ENCODE results near the gene FNDC3A. TPM values are rescaled to one million over a fixed set of nuclear protein-coding genes. Genes with fewer than 3 reads are reported as not detected.

Gene FNDC3A
- total RNA-seq, 1 experiment from 2014 or later, result 24.3 TPM

DNA sequence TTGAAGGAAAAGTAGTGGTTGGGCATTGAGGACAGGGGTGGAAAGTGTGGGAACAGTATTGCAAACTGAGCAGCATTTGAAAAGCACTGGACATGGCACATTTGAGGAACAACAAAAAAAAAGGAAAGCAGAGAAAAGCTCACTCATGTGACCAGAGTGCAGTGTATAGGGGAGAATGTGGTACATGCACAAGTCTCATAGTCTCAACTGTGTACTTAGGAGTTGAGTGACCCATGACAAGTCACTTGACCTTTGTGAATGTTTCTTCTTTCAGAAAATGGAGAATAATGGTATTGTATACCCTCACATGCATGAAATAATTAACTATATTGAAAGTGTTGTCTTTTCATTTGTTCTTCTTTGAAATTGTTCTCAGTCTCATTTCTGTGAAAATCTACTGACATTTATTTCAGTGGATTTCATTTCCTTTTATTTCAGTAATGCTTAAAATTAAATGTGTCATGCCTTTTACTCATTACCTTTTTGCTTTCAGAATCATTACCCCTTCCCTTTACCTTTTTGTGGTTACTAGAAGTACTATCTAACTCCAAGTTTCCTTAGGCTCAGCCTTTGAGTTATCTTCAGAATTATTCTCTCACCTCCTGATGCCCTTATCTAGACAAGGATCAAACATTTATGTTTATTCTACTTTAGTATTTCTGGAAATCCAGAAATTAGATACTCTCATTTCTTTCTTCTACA, 165.3 kb downstream of the FNDC3A start:
- ATAC-seq (no peak), DNase-seq (ENCODE audit: low read depth, low spot score) (no peak)
- ChIA-PET POLR2A (no interaction called here), CTCF (no interaction called here)
- no peaks in the 10 kb centered on the region for H3K4me1 ChIP-seq (ENCODE audit: control insufficient read depth, insufficient read depth, low read length)
- H3K36me3 ChIP-seq (ENCODE audit: control insufficient read depth, insufficient read depth, low read length), result peaks cover 7% of the 10 kb centered on the region; the same call in 1 of the 2 replicates
- intact Hi-C loops (cut with micrococcal nuclease; ENCODE audit: unreplicated experiment), result no loop called here
- no peak overlapping the region for H3K4me3 ChIP-seq (ENCODE audit: low read depth in 2 of 2, low read length in 2 of 2)
- H3K27me3 ChIP-seq (ENCODE audit: control insufficient read depth, insufficient read depth, low read length), result no peaks in the 10 kb centered on the region
- H3K9me3 ChIP-seq (ENCODE audit: control insufficient read depth, insufficient read depth, low read depth, low read length), result no peaks in the 10 kb centered on the region
- BruUV-seq (replicated peaks), result no TSS peak
- TF ChIP-seq SIN3A (IDR thresholded peaks at IDR 0.05; ENCODE audit: borderline replicate concordance, insufficient read depth, low read depth, low read length), result no peak
- no peak for TF ChIP-seq POLR2AphosphoS5 (IDR thresholded peaks at IDR 0.05; ENCODE audit: low read depth, low read length)
- no peak for TF ChIP-seq TCF7L2 (IDR thresholded peaks at IDR 0.05; ENCODE audit: low read depth, low read length)
- TF ChIP-seq, protein P1, sequence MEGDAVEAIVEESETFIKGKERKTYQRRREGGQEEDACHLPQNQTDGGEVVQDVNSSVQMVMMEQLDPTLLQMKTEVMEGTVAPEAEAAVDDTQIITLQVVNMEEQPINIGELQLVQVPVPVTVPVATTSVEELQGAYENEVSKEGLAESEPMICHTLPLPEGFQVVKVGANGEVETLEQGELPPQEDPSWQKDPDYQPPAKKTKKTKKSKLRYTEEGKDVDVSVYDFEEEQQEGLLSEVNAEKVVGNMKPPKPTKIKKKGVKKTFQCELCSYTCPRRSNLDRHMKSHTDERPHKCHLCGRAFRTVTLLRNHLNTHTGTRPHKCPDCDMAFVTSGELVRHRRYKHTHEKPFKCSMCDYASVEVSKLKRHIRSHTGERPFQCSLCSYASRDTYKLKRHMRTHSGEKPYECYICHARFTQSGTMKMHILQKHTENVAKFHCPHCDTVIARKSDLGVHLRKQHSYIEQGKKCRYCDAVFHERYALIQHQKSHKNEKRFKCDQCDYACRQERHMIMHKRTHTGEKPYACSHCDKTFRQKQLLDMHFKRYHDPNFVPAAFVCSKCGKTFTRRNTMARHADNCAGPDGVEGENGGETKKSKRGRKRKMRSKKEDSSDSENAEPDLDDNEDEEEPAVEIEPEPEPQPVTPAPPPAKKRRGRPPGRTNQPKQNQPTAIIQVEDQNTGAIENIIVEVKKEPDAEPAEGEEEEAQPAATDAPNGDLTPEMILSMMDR (IDR thresholded peaks at IDR 0.05), result no peak
- TF ChIP-seq REST (IDR thresholded peaks at IDR 0.05; ENCODE audit: insufficient read depth in 1 of 2, low read depth in 2 of 2, low read length in 1 of 2), result no peak
- in situ Hi-C loops (cut with HindIII; ENCODE audit: low pct_unique_long_range_greater_than_20kb, low sequenced_read_pairs), result no loop called here
- H3K27ac ChIP-seq (ENCODE audit: low read length), result no peak overlapping the region

DNA sequence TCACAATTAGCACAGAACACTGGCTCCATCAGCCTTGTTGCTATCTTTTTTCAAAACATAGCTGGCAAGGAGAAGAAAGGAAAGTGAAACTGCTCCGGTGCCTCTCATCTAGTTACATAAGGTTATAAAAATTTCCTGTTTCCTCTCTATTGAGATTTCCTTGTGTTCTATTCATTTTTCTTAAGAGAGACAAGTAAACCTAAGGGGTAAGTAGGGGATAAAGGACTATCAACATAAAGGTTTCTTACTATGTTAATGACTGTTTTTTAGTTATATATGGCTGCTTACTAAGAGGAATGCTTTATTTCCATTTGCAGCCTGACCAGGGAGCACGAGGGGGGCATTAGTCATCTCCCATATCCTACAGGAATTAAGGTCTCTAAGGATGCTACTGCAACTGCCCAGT, 171.2 kb downstream of the FNDC3A start:
- DNase-seq (ENCODE audit: low read depth, low spot score) (peak; percentile 4), ATAC-seq (no peak)
- ChIA-PET POLR2A (interaction anchor here (0.6 kb wide), 1 partner anchor 358 kb away, joined by 3 read pairs; no protein-coding TSS in a partner anchor), CTCF (no interaction called here)
- TF ChIP-seq SIN3A (IDR thresholded peaks at IDR 0.05; ENCODE audit: borderline replicate concordance, insufficient read depth, low read depth, low read length), result no peak
- TF ChIP-seq, protein P1 (IDR thresholded peaks at IDR 0.05), result no peak
- TF ChIP-seq POLR2AphosphoS5 (IDR thresholded peaks at IDR 0.05; ENCODE audit: low read depth, low read length), result no peak
- TF ChIP-seq TCF7L2 (IDR thresholded peaks at IDR 0.05; ENCODE audit: low read depth, low read length), result no peak
- TF ChIP-seq REST (IDR thresholded peaks at IDR 0.05; ENCODE audit: insufficient read depth in 1 of 2, low read depth in 2 of 2, low read length in 1 of 2), result no peak
- no peaks in the 10 kb centered on the region for H3K27me3 ChIP-seq (ENCODE audit: control insufficient read depth, insufficient read depth, low read length)
- in situ Hi-C loops (cut with HindIII; ENCODE audit: low pct_unique_long_range_greater_than_20kb, low sequenced_read_pairs) (no loop called here), intact Hi-C loops (cut with micrococcal nuclease; ENCODE audit: unreplicated experiment) (no loop called here)
- BruUV-seq (replicated peaks), result no TSS peak
- H3K9me3 ChIP-seq (ENCODE audit: control insufficient read depth, insufficient read depth, low read depth, low read length), result no peaks in the 10 kb centered on the region
- no peaks in the 10 kb centered on the region for H3K36me3 ChIP-seq (ENCODE audit: control insufficient read depth, insufficient read depth, low read length)
- H3K27ac ChIP-seq (ENCODE audit: low read length), result no peak overlapping the region
- no peak overlapping the region for H3K4me3 ChIP-seq (ENCODE audit: low read depth in 2 of 2, low read length in 2 of 2)
- no peaks in the 10 kb centered on the region for H3K4me1 ChIP-seq (ENCODE audit: control insufficient read depth, insufficient read depth, low read length)
